NCI-H345 treated with DMSO at 0.1 percent for 48 hours (cell line): ENCODE data around the gene TNFSF8.
A peak's percentile ranks its signal among the peaks of the same experiment; 100 is the strongest.

ENCODE experiments used
- DNase-seq: peaks from one replicate; lab custom pipeline; 2025; ENCODE audit not compliant: unreplicated experiment; lab: John Stamatoyannopoulos, UW

TNFSF8 gene

GRCh38 chr9:114906922-114907571, 23.3 kb downstream of the TNFSF8 start:
- DNase-seq, result peak; percentile 63

DNA sequence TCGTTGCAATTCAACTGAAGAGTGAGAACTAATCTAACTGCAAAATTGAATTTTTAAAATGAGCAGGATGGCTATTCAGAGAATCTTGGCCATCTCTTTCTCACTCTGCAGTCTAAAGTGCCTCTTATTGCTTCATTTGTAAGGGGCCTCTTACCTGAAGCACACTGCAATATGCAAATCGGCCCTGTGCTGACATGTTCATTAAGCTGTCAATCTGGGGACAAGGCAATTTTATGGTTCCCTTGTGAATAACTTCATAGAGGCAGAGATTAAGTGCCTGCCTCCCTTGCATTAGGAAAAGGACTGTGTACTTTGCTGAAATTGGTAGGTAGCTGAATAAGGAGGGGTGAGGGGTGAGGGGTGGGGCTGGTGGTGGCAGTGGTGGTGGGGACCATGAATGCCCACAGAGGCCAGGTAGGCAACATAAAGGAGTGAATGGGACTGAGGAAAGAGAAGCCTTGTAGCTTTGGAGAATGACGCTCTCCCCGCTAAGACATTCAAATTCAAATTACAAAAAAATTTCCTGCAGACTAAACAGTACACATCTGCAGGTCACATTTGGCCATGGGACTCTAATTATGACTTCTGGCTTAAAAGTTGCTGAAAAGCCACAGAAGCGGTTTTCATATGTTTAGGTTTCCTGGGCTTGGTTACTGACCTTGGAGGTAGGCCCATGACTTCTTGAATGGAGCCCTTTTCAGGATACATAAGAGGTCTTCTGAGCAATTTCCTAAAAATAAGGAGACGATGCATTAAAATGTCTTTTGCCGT, 25.0 kb downstream of the TNFSF8 start:
- DNase-seq, result peak; percentile 30

DNA sequence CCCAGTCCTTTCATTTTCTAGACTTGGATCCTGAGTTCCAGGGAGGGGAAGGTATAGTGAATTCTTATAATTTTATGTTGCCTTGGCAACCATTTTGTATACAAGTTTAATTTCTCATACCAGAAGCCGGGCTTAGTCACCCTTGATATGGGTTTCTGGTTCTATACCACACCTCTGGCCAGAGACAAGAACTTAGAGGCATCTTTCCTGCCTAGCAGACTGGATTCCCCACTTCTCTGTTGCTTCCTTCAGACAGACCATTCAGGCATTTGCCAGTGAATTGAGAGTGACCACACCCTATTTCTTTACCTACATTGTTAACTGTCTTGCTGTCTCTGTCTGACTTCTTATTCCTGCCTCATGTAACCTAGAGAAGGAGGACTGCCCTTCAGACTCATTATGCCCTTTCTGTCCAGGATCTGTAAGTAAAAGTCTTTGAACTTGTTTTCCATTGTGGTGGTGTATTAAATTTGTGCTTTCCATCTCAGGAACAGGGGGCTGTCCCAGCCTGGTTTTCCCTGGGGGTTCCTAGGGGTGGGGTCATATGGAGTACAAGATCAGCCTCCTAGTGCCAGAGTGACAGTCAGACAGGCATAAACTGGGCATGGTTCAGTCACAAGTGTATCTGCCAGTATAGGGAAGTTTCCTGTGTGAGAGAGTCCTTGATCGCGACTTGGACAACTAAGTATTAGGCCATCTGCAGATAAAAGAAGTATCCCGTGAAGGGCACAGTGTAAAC, 27.4 kb downstream of the TNFSF8 start:
- DNase-seq, result no peak

DNA sequence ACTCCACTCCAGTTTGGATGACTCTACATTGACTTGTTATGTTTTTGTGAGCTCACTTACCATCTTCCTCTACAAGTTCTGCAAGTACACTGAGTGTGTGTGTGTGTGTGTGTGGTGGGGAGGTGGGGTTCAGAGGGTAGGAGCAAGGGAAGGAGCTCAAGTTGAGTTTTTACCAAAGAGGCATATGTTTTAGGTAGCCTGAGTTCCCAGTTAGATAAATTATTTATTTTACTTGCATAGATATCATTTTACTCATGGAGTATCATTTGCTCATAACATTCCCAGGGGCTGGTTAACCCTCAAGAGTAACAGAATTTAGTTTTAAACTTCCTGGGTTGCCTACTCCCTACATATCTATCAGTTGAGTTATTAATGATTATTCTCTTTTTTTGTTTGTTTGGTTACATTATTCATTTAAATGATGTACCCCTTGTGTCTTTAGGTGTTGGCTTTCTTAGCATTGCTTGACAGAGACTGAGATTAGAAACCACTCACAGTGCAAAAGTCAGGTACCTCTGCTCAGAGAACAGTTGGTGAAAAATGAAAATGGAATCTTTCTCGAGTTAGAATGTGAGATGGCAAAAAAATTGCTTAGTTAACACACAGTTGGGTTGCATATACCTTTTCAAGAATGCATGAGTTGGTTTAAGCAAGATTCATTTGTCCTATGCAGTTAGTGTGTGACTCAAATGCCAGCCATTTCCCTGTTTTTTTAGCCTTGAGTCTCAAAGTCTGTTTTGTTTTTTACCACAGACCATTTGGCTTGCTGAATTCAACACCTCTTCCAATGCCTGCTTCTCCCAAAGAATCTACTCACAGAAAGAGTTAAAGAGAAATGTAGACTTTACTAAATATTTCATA, 29.2 kb downstream of the TNFSF8 start:
- DNase-seq, result no peak

DNA sequence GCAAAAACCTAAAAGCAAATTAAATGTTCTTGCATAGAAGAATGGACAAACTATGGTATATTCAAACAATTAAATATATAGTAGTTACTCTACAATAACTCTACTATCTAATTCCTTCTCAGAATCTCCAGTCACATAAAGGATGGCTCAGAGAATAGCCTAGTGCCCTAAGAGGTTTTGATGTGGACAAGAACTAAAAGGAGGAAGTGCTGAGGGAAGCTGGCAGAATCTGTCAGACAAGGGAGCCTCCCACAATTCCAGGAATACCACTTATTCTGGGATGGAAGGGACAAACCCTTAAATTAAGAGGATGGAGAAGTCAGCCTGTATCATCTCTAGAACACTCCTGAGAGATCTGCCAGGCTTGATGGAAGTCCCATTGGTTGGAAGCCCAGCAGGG, 30.4 kb downstream of the TNFSF8 start:
- no peak for DNase-seq

DNA sequence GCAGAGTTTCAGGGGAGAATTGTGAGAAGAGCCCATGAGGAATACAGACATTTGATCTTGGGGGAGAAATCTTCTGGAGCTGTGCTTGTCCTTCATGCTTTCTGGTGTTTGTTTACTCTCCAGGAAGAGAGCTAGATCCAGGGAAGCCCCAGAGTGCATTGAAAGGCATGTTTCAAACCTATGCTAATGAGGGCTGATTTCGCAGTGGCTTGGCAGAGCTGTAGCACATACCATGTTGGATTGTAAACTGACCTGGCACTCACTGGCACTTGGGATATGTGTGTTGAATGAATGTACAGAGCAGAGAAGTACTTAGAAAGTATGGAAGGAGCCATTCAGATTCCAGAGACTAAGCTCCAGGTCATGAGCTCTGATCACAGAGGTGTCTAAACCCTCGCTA, 30.9 kb downstream of the TNFSF8 start:
- DNase-seq, result no peak

DNA sequence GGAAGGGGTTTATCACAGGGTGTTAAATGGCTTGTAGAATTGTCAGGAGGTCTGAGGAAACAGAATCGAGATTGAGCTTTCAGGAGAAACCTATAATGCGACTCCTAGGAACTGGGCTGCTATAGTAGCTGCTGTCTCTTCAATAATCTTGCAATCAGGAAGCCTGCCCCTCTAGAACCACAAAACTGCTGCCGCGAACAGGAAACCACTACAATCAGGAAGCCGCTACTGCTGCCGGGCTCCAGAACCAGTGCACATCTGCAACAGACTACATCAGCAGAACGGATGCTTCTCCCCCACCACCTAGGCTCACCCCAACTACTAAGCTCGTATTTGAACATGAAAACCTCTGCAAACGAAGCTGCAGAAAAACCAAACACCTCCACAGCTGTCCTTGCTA, 31.6 kb downstream of the TNFSF8 start:
- DNase-seq, result no peak

DNA sequence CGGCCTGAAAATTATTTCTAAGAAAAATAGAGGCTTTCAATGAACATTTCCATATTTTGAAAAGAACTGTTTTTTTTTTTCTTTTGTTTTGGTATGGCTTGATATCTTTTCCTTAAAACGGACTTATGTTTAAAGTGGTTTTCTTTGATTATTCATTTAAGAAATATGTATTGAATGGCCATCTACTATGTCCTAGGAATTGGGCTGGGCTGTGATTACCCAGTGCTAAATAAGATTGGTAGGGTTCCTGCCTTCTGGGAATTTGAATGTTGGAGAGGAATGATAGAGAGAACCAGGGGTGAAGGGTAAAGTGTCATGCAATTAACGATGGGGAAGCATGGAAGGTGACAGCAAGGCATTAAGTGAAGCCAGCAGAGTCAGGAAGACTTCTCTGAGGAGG, 33.2 kb downstream of the TNFSF8 start:
- DNase-seq, result no peak

DNA sequence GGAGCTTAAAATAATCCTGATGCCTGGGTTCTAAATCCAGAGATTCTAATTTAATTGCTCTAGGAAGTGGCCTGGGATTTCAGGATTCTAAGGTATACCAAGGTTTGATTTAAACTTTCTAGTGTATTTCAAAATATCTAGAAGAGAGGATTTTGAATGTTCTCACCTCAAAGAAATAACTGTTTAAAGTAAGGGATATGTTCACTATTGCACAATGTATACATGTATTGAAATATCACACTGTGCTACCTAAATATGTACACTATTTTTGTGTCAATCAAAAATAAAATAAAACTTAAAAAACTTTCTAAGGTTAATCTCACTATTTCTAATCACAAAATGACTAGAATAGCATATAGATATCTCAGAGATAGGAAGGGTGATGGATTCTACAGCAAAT, 34.0 kb downstream of the TNFSF8 start:
- no peak for DNase-seq

GRCh38 chr9:114895521-114895991, 34.8 kb downstream of the TNFSF8 start:
- DNase-seq, result no peak

DNA sequence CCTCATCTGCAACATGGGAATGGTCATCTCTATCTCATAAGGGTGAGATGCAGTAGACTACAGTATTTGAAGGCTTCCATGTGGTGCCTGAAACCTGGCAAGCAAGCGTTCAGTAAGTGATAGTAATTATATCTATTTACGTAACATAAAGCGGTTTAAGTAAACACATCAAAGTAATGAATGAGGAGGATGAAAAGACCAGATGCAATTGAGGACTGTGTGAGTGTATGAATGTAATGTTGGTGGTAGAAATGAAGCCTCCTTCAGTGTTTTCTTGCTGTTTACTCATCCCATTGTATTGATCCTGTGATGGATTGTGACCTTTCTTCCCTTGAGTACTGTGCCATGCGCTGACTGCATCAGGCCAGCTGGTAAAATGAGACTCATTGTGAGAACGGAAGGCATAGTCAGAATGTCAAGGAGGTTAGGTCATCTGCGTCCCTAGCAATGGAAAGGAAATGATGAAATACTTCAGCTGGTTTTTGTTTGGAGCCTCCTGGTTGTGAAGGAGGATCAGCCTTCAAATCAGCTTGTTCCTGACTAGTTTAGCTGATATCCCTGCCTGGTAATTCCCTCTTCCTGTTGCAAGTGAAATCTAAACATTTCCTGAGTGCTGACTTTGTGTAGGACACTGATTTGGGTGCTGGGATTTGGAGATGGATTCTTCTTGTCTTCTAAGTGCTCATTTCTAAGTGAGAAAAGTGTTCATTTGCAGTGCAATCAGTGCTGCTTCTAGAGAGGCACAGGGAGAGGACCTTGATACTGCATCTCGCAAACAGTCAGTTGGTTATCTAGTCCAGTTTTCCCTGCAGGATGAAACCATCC, 35.6 kb downstream of the TNFSF8 start:
- peak; percentile 79 for DNase-seq

DNA sequence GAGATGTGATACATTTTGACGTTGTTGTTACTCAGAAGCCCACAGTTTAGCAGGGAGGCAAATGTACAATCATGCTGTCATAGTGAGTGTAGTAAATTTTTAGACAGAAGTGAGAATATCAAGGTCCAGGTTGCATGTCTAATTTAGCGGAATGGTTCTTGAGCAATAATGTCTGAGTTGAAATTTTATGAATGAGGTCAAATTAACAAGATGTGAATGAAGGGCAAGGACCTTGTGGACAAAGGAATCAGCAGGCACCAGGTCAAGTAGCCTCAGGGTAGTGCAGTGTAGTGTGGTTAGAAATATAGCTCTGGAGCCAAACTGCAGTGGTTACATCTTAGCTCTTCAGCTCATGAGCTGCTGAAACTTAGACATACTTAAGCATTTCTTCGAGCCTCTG, 36.2 kb downstream of the TNFSF8 start:
- no peak for DNase-seq

DNA sequence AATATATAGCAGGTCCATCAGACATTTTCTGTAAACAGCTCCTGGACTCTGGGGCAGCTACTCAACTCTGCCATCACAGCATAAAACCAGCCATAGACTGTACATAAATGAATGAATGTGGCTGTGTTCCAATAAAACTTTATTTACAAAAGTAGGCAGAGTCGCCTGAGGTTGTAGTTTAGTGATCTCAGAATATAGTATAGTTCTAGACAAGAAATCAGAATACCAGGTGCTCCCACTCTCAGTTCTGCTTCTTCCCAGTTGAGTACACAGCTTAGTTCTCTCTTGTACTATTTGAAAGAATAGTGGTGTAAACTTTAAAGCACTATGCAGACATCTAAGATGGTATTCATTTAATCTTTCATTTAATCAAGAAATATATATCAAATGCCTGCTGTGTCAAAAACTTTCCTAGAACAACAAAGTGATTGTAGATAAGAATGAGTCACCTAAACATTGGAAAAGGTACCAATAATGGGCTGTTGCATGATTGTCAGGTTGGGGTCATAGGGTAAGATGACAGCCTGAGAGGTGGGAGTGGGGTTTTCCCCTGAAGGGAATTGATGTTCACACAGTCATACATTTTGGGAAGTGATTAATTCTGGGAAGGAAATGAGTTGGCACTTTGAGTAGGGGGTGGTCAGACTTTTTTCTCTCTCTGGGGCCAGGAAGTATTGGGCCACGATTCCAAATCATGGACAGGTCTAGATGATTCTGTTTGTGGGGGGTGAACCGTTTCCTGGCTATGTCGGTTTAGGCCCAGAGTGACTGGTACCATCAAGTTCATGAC, 37.0 kb downstream of the TNFSF8 start:
- no peak for DNase-seq

DNA sequence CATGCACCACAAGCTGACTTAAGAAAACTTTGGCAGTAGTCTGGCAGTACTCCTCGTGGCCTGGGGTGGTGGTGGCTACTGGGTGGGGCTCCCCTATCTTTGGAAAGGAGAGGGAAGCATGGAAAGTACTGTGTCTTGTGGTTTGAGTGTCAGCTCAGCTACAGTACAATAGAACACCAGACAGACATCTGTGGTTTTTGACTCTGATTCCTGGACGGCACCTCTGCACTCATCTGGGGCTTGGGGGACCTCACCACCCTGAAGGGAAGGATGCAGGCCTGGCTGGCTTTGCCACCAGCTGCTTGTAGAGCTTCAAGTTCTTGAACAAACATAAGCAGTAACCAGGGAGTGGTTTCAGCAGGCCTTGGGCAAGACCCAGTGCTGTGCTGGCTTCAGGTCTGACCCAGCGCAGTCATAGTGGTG, 40.6 kb downstream of the TNFSF8 start:
- no peak for DNase-seq

- DNase-seq, result no peak
Observed at GRCh38 chr9:114888607-114889006, 41.8 kb downstream of the TNFSF8 start.

DNA sequence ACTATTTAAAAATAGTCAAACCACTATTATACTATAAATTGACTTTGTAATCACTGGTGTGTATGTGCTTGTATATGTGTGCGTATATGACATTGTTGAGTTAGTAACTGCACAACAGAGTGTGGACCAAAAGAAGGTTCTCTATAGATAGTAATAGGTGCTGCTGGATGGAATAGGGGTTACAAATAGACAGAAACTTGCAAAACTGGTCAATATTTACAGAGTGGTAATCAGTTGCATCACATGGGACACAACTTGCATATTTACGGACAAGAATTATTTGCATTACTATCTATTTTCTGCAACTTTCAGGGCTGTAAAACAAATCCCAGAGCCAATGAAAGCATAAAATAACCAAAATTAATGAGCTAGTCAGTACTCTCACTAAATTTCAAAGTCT, 42.4 kb downstream of the TNFSF8 start:
- DNase-seq, result no peak

DNA sequence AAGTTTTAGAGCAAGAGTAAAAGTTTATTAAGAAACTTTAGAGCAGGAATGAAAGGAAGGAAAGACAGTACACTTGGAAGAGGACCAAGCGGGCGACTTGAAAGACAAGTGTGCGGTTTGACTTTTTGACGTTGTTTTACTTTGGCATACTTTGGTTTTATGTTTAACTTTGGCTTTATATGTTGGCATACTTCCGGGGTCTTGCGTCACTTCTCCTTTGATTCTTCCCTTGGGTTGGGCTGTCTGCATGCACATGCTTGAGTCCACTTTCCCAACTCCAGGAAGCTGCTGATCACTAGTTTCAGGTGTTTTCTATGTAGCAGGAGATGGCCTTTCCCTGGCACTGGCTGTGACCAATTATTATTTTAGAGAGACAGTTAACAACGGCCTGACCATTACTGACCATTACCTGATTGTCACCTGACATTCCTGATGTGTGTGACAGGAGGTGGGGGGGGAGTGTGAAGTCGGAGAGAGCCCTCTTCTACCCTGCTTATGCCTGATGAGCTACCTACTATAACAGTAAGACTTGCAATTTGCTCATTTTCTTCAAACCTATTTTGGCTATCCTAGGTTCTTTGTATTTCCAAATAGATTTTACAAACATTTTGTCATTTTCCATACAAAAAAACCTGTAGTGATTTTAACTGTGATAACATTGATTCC, 45.5 kb downstream of the TNFSF8 start:
- DNase-seq, result no peak

DNA sequence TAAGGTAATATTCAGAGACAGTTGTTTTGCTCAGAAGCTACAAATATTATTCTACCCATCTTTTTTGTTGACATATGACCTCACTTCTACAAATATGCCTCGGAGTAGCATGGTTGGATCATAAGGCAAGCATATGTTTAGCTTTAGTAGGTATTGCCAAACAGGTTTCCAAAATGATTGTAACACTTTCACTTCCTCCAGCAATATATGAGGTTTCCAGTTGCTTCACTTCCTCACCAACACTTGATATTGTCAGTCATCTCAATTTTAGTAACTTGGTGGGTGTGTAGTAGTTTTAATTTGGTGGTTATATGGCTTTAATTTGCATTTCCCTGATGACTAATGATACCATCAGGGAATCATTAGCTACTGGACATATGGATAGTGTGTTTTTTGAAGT, 46.7 kb downstream of the TNFSF8 start:
- DNase-seq, result no peak

DNA sequence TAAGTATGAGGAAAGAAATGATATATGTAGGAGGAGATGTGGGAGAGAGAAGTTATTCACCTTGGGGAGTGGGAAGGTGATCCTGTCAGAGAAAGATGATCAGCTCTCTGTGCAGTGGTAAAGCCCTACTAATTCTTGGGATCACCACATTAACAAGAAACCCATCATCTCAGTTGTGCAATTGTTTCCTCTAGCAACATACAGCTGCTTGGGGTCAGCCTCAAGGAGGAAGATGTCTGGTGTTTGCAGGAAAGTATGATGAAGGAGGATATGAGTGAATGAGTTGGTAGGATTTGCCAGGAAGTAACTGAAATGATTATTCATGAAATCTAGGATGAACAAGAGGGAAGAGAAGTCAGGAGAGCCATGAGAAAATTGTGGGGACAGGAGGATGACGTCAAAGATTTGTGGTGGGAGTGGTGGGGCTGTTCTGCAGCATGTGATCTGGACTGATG, 50.1 kb downstream of the TNFSF8 start:
- DNase-seq, result no peak
